ENCODE measurements around the gene HSPB8.

Gene HSPB8

DNA sequence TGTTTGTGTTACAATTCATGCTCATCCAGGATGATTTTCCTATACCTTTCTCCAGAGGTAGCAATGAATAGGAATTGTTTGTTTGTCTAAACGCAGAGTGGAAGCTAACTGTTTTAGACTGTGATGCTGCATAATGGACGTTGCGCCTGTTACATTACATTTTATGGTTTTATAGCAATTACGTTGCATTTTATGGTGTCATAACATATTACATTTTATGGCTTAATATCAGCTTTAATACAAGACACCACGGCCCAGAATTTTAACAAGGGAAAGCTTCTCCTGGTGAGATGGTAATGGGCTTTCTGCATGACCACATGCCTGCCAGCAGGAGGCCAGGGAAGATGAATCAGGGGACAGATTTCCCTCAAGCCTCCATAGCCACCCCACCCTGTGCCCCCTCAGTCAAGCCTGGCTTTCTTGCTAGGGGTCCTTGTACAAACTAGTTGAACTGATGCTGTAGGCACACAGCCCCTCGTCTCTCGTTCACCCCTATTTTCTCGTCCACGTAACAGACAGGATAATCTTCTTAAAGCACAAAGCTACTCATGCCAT is 56.5 kb downstream of the HSPB8 start:
- TF ChIP-seq, protein P1, sequence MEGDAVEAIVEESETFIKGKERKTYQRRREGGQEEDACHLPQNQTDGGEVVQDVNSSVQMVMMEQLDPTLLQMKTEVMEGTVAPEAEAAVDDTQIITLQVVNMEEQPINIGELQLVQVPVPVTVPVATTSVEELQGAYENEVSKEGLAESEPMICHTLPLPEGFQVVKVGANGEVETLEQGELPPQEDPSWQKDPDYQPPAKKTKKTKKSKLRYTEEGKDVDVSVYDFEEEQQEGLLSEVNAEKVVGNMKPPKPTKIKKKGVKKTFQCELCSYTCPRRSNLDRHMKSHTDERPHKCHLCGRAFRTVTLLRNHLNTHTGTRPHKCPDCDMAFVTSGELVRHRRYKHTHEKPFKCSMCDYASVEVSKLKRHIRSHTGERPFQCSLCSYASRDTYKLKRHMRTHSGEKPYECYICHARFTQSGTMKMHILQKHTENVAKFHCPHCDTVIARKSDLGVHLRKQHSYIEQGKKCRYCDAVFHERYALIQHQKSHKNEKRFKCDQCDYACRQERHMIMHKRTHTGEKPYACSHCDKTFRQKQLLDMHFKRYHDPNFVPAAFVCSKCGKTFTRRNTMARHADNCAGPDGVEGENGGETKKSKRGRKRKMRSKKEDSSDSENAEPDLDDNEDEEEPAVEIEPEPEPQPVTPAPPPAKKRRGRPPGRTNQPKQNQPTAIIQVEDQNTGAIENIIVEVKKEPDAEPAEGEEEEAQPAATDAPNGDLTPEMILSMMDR (IDR thresholded peaks at IDR 0.05), result no peak

DNA sequence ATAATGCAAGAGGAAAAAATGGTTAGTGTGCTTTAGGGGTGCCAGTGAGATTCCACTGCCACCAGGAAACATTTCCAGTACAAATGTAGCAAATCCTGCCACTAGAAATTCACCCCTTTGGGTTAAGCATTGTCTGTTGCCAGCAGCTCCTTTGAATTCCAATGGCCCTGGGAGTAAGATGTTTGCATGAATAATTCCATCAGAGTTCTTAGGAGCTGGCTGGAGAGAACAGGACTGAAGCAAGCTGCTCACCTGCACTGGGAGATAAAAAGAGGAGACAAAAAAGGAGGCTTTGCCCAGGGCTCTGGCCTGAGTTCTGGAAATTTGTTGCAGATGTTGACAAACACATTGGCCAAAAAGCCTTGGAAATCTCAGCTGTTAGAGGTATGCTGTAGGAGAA is 57.6 kb downstream of the HSPB8 start:
- TF ChIP-seq, protein P1 (IDR thresholded peaks at IDR 0.05), result no peak

DNA sequence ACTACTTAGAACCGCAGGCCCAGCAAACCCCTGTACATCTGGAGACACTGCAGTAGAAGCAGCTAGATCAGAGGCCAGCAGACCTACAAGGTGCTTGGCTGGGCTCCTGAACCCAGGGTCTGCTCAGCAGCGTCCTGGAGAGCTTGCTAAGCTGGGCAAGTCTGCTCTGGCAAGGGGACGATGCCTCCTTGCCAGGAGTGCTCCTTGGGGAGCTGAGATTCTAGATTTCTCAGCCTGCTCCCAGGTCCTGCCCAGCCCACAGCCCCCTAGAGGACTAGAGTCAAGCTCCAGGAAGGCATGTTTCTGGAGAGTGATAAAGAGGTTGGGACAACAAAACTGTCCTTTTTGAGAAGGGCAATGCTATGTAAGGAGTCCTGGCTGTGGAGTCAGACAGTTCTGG is 60.3 kb downstream of the HSPB8 start:
- TF ChIP-seq, protein P1 (IDR thresholded peaks at IDR 0.05), result no peak

DNA sequence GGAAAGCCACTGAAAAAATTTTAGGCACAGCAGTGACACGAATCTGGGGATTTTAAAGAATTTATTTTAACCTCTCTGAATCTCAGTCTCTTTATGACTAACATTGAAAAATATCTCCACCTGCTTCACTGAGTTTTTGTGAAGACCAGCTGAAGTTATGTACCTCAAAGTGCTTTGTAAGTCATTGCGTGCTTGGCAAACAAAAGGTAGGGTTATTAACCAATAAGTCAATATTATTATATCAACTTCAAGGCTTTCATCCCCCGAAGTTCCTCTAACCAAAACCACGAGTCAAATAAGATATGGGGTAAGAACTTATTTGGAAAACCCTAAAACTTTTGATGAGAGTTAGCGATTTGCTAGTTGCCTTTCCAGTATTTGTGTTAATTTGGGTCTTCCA is 62.3 kb downstream of the HSPB8 start:
- TF ChIP-seq, protein P1 (IDR thresholded peaks at IDR 0.05), result no peak

DNA sequence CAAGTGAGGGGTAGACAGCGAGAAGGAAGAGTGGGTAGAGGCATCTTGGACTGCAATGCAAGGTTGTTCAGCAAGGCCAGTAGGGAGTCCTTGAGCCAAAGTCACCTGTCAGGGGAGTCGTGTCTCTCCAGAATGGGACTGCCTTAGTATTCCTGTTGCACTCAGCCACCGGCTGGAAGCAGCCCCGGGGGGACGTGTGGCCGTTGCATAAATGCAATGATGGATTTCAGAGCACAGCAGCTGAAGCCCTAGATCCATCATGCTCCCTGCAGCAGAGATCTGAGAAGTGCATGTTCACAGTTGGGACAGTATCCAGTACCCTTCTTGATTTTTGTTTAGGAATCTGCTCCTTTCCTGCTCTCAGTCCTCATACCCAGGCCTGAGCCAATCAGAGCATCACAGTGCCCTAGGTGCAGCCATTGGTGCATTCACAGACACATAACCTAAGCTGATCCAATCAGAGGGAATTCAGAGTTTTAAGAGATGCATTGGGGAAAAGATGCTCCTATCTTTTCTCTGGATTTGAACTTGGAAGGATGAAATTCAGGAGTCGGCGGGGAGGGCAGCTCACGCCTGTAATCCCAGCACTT is 62.9 kb downstream of the HSPB8 start:
- TF ChIP-seq, protein P1 (IDR thresholded peaks at IDR 0.05), result no peak
